Activated gamma-delta T cell (primary cell): ENCODE data around the gene MCHR1.
"Not testable (repeated sequence)": the region's sequence is repeated elsewhere in the genome, so short reads cannot be mapped to it uniquely, and the experiment has no call there.

Experiments used
- DNase-seq: peaks from one replicate; lab custom pipeline; 2025; lab: John Stamatoyannopoulos, UW

MCHR1 gene

GRCh38 chr22:40655941-40656340 is 23.3 kb upstream of the MCHR1 start:
- not testable (repeated sequence) for DNase-seq

- DNase-seq: not testable (repeated sequence)
Measured at GRCh38 chr22:40656651-40657050, 22.6 kb upstream of the MCHR1 start.

GRCh38 chr22:40659166-40659565 is 20.1 kb upstream of the MCHR1 start:
- DNase-seq: no peak

GRCh38 chr22:40660730-40661129 is 18.6 kb upstream of the MCHR1 start:
- DNase-seq: no peak

- no peak for DNase-seq
Measured at GRCh38 chr22:40661671-40662070, 17.6 kb upstream of the MCHR1 start.

GRCh38 chr22:40665312-40665711 is 14.0 kb upstream of the MCHR1 start:
- DNase-seq: no peak

- no peak for DNase-seq
Measured at GRCh38 chr22:40666151-40666848, 13.0 kb upstream of the MCHR1 start.

- DNase-seq: no peak
Measured at GRCh38 chr22:40668611-40669411, 10.5 kb upstream of the MCHR1 start.

GRCh38 chr22:40670058-40670457 is 9.2 kb upstream of the MCHR1 start:
- no peak for DNase-seq

- DNase-seq: no peak
Measured at GRCh38 chr22:40671369-40671768, 7.9 kb upstream of the MCHR1 start.

- DNase-seq: no peak
Measured at GRCh38 chr22:40671796-40672360, 7.4 kb upstream of the MCHR1 start.

GRCh38 chr22:40673017-40673416 is 6.3 kb upstream of the MCHR1 start:
- no peak for DNase-seq

- DNase-seq: no peak
Measured at GRCh38 chr22:40674274-40674673, 5.0 kb upstream of the MCHR1 start.

GRCh38 chr22:40676166-40676565 is 3.1 kb upstream of the MCHR1 start:
- not testable (repeated sequence) for DNase-seq

- no peak for DNase-seq
Measured at GRCh38 chr22:40676644-40677043, 2.6 kb upstream of the MCHR1 start.

GRCh38 chr22:40678493-40679248 is 613 bp upstream of the MCHR1 start:
- DNase-seq: no peak

- no peak for DNase-seq
Measured at GRCh38 chr22:40679964-40680818, 907 bp downstream of the MCHR1 start.

- DNase-seq: no peak
Measured at GRCh38 chr22:40680819-40681183, 1.5 kb downstream of the MCHR1 start.

- DNase-seq: no peak
Measured at GRCh38 chr22:40681451-40681850, 2.2 kb downstream of the MCHR1 start.

- DNase-seq: no peak
Measured at GRCh38 chr22:40684728-40685127, 5.4 kb downstream of the MCHR1 start.

GRCh38 chr22:40685406-40685805 is 6.1 kb downstream of the MCHR1 start:
- DNase-seq: no peak
